Lung (tissue), 12 donors: Measurements from ENCODE around the gene DCHS2. TPM values are rescaled to one million over a fixed set of nuclear protein-coding genes. Genes with fewer than 3 reads are reported as not detected.

ENCODE experiments used
- ATAC-seq: fragments of 200-7000 bp; cut with Tn5 transposase; one replicate; pipeline ENCODE4 v1.9.1; 2020; ENCODE audit warnings: moderate number of reproducible peaks; ENCODE audit not compliant: insufficient read depth, low FRiP score
- DNase-seq, 3 donors: peaks; one replicate each; pipeline ENCODE4 v3.0.0-alpha.2; 2013 to 2017
- H3K27ac ChIP-seq, 2 donors: one replicate each; pipeline ENCODE4 v1.5.1; 2013; ENCODE audit warnings: mild to moderate bottlenecking in 2 of 2, moderate library complexity in 2 of 2, control low read depth in 1 of 2, inconsistent platforms in 1 of 2, low read depth in 1 of 2, low read length in 1 of 2
- H3K27me3 ChIP-seq, 3 donors: one replicate each; pipeline ENCODE4 v1.5.1; 2013; ENCODE audit warnings: low read length in 2 of 3; ENCODE audit not compliant: control insufficient read depth in 3 of 3, insufficient read depth in 3 of 3
- H3K36me3 ChIP-seq, 4 donors: one replicate each; pipeline ENCODE4 v1.5.1; 2013; ENCODE audit warnings: low read length in 4 of 4, mild to moderate bottlenecking in 1 of 4, moderate library complexity in 1 of 4; ENCODE audit not compliant: control insufficient read depth in 4 of 4, insufficient read depth in 4 of 4
- H3K4me1 ChIP-seq, 5 donors: one replicate each; pipeline ENCODE4 v1.5.1; 2013; ENCODE audit warnings: low read length in 5 of 5, mild to moderate bottlenecking in 2 of 5, moderate library complexity in 1 of 5; ENCODE audit not compliant: control insufficient read depth in 5 of 5, insufficient read depth in 5 of 5
- H3K4me3 ChIP-seq: one replicate; pipeline ENCODE4 v1.5.1; 2013; ENCODE audit warnings: mild to moderate bottlenecking, control low read depth, moderate library complexity
- H3K9ac ChIP-seq, 2 donors: one replicate each; pipeline ENCODE4 v1.5.1; 2013; ENCODE audit warnings: low read length in 2 of 2, control low read depth in 1 of 2; ENCODE audit not compliant: insufficient read depth in 1 of 2
- H3K9me3 ChIP-seq, 4 donors: one replicate each; pipeline ENCODE4 v1.5.1; 2013; ENCODE audit warnings: low read length in 3 of 4, mild to moderate bottlenecking in 1 of 4, moderate library complexity in 1 of 4; ENCODE audit not compliant: control insufficient read depth in 4 of 4, insufficient read depth in 3 of 4
- CTCF ChIP-seq: IDR thresholded peaks from 2 replicates; pipeline ENCODE4 v1.5.1; 2012; ENCODE audit warnings: mild to moderate bottlenecking; ENCODE audit errors: control extremely low read depth, extremely low read depth
- WGBS, 2 donors: extraction: QIAGEN DNeasy Blood & Tissue Kit; methylation state at CpG; one replicate each; pipeline ENCODE4 v1.1.7; 2013; 5-methylcytosine and 5-hydroxymethylcytosine counted together
- polyA plus RNA-seq, 2 donors: library from polyadenylated mRNA; stranded (reverse); fragments of 200-250 nt; gene quantifications; one replicate each; pipeline ENCODE4 v1.2.1, GENCODE V29; 2013
- total RNA-seq, 2 donors: library from RNA; depleted of rRNA in 1 of 2; stranded (reverse); fragments of >200 nt in 1 of 2; gene quantifications; one replicate each; pipeline ENCODE4 v1.2.1, GENCODE V29; 2014 to 2021
- donor health status: control.
- donor health status: control.
- donor health status: Bipolar disorder and iron deficiency.
- donor health status: healthy.
- donor health status: DM: yes; HTN: yes; CAD: no.

The DCHS2 gene
- total and polyA plus RNA-seq, 4 donors, result 0.02 to 13.4 (median 0.53) TPM

DNA sequence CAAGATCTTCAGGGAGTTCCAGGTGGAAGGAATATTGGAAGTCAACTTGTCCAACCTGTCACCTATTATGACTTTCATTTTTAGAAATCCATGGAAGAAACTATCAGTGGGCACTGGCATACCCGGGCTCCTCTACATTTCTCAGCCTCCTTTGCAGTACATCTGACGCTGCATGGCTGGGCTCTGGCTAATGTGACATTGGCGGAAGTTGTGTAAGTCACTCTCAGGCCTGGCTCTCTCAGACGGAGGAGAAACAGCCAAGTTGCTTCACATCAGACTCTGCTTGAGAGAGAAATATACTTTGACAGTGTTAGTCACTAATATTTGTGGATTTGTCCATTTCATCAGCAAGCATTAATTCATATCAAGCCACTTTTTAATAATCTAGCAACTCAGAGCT lies 4.5 kb downstream of the DCHS2 start:
- ATAC-seq (no peak), DNase-seq (no peak)
- Histone ChIP-seq H3K4me3 (no peak overlapping the region), H3K36me3 (no peaks in the 10 kb centered on the region), H3K9ac (no peak overlapping the region), H3K4me1 (peaks cover 0 to 15% (median 10%) of the 10 kb centered on the region in 5 donors), H3K9me3 (peaks cover 0 to 15% (median 0%) of the 10 kb centered on the region in 4 donors), H3K27ac (no peak overlapping the region), H3K27me3 (peaks cover 7 to 52% (median 20%) of the 10 kb centered on the region in 3 donors)
- TF ChIP-seq CTCF, result no peak
- 77 to 81% methylated on average over 4 of the region's 4 CpGs for WGBS, 2 donors

- peaks cover 0 to 11% (median 0%) of the 10 kb centered on the region in 4 donors for H3K9me3 ChIP-seq
- no peak overlapping the region for H3K27ac ChIP-seq
- no peak for TF ChIP-seq CTCF
- ATAC-seq (no peak), DNase-seq (no peak)
- H3K36me3 ChIP-seq, result no peaks in the 10 kb centered on the region
- WGBS, 2 donors, result 35 to 45% methylated on average over 4 of the region's 4 CpGs
- H3K4me1 ChIP-seq, result peaks cover 0 to 5% (median 2%) of the 10 kb centered on the region in 5 donors
- H3K4me3 ChIP-seq, result no peak overlapping the region
- peaks cover 7 to 36% (median 13%) of the 10 kb centered on the region in 3 donors for H3K27me3 ChIP-seq
- no peak overlapping the region for H3K9ac ChIP-seq
Measured at GRCh38 chr4:154485127-154485773, 6.3 kb downstream of the DCHS2 start.

DNA sequence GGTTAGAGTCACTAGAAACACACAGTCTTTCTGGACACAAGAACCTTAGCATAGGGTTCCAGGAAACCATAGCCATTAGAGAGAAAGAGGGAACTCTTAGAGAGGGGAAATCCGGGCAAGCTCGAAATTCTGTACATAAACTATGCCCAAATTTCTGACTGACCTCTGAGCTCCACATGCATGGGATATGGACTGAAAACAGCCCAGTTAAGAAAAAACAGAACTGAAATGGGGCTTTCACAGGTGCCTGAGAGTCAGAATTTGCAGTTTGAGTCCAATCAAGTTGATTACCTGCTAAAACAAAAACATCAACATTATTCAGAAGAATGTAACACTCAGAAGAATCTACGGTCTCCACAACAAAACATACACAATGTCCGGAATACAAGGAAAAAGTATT lies 13.1 kb downstream of the DCHS2 start:
- H3K4me3 ChIP-seq, result no peak overlapping the region
- no peak for TF ChIP-seq CTCF
- DNase-seq (no peak), ATAC-seq (no peak)
- H3K36me3 ChIP-seq, result no peaks in the 10 kb centered on the region
- peaks cover 0 to 14% (median 0%) of the 10 kb centered on the region in 5 donors for H3K4me1 ChIP-seq
- H3K27me3 ChIP-seq, result peaks cover 0 to 3% (median 0%) of the 10 kb centered on the region in 3 donors
- H3K9ac ChIP-seq, result no peak overlapping the region
- H3K9me3 ChIP-seq, result peaks cover 0 to 2% (median 0%) of the 10 kb centered on the region in 4 donors
- 88 to 91% methylated on average over 4 of the region's 4 CpGs for WGBS, 2 donors
- no peak overlapping the region for H3K27ac ChIP-seq
